Renal cortex interstitium (tissue), 15 donors: ENCODE results near the gene PCDH19. TPM values are rescaled to one million over a fixed set of nuclear protein-coding genes. Genes with fewer than 3 reads are reported as not detected.
A peak's percentile ranks its signal among the peaks of the same experiment; 100 is the strongest.
"Not testable (repeated sequence)": the region's sequence is repeated elsewhere in the genome, so short reads cannot be mapped to it uniquely, and the experiment has no call there.

ENCODE experiments used
- DNase-seq, 11 donors: peaks; one replicate each; pipeline ENCODE4 v3.0.0-alpha.2; 2013; ENCODE audit warnings: low read depth in 9 of 11, low spot score in 4 of 11; ENCODE audit errors: extremely low read depth in 1 of 11
- long read RNA-seq, 16 experiments: transcript quantifications; one replicate each; lab custom pipeline, GENCODE V29; 2026
- polyA plus RNA-seq, 3 donors: library from polyadenylated mRNA; unstranded; fragments of 120-200 nt; gene quantifications; one replicate each; pipeline ENCODE4 v1.2.1, GENCODE V29; 2013; ENCODE audit not compliant: insufficient read length in 3 of 3

The PCDH19 gene, protein sequence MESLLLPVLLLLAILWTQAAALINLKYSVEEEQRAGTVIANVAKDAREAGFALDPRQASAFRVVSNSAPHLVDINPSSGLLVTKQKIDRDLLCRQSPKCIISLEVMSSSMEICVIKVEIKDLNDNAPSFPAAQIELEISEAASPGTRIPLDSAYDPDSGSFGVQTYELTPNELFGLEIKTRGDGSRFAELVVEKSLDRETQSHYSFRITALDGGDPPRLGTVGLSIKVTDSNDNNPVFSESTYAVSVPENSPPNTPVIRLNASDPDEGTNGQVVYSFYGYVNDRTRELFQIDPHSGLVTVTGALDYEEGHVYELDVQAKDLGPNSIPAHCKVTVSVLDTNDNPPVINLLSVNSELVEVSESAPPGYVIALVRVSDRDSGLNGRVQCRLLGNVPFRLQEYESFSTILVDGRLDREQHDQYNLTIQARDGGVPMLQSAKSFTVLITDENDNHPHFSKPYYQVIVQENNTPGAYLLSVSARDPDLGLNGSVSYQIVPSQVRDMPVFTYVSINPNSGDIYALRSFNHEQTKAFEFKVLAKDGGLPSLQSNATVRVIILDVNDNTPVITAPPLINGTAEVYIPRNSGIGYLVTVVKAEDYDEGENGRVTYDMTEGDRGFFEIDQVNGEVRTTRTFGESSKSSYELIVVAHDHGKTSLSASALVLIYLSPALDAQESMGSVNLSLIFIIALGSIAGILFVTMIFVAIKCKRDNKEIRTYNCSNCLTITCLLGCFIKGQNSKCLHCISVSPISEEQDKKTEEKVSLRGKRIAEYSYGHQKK (N-terminal part only)
- 1 to 10 TPM; 2.1 to 3.2 (median 2.8) TPM for polyA plus RNA-seq
- long read RNA-seq, donor 1, result 0 reads
- long read RNA-seq, donor 2, result 0 reads
- long read RNA-seq, donor 3, result 0 reads
- long read RNA-seq, donor 4, full-length matches to known transcripts, result 2 of 2 reads
- long read RNA-seq, donor 4, partial matches to known transcripts, result 0 of 2 reads
- long read RNA-seq, donor 4, other reads (novel, unspliced or antisense), result 0 of 2 reads
- long read RNA-seq, donor 5, result 0 reads
- long read RNA-seq, donor 6, result 0 reads
- long read RNA-seq, donor 7, result 0 reads
- long read RNA-seq, donor 8, result 0 reads
- long read RNA-seq, donor 9, result 0 reads
- long read RNA-seq, donor 10, result 0 reads
- long read RNA-seq, donor 11, result 0 reads
- long read RNA-seq, donor 12, result 0 reads
- long read RNA-seq, donor 13, result 0 reads
- long read RNA-seq, donor 14, result 0 reads
- long read RNA-seq, donor 15, result 0 reads
- long read RNA-seq, donor 16, result 0 reads

DNA sequence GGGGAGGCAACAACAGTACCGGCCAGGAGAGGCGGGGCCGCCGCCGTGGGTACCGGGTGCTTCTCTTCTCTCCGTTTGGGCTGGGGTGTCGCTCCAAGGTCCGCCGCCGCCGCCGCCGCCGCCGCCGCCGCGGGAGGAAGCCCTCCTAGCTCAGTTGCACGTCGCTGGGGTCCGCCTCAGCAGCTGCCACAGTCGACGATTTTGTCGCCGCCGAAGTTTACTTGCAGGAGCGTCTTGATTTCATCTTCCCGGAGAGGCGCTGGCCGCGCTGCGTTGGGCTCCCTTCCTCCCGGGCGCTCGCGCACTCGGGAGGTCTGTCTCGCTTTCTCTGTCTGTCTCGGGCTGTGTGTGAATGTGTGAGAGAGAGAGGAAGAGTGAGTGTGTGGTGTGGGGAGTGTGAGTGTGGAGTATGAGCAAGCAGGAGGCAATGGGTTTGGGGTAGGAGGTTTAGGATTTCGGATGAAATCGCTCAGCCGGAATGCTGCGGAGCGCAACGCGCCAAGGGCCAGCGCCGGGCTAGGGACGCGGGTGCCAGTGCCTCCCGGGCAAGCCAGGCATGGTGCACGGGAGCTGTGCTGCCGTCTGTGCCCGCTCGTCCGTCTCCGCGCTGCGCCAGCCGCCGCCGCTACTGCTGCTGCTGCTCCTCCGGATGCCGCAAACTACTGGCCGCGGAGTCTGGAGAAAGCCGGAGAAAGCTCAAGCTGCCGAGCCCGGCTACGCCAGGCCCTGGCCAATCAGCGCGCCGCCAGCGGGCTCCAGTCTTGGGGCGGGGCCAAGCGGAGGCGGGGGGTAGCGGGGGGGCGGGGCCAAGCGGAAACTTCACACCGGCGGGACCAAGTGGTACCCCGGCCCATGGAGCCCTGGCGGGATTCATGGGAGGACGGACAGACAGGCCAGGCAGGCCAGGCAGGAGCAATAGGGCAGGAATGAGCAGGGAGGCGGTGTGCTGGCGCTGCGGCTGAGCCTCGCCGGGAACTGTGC, at the start of gene PCDH19:
Gene PCDH19 (minus strand): TSS at position 664 of the 981 bp plus-strand sequence. CDS start 1,676 bp downstream, outside the sequence.
- peak in 4 of 11 donors; percentile 46 to 51 (median 47) for DNase-seq

DNA sequence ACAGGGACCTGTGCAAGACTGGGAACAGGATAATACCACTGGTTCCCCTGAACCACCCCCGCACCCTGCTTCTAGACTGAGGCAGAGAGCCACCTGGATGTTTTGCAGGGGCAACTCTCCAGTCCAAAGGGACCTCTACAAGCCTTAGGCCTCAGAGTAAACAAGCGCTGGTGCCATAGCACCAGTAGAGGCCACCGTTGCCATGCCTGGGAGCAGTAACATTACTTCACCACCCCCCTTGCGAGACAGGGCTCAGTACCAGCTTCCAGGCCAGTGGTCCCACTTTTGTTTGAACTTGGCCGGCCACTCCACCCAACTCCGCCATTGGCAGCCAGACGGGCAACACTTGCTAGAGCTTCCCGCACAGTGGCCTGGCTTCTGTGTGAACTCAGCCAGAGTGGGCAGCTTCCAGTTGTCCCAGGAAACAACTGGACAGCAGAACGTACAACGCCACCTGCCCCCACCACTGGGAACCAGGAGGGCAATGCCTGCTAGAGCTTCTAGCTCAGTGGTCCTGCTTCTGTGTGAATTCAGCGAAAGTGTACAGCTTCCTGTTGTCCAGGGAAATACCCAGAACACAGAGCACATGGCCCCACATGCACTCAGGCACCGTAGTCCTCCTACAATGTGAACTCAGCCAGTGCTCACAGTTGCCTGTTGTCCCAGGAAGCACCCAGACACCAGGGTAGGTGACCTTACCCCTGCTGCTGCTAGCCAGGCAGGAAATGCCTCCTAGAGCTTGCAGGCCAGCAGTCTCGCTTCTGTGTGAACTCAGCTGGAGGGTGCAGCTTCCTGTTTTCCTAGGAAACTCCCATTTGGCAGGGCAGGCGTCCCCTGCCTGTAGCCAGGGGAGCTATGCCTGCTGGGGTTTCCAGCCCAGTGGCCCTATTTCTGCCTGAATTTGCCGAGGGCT, 39.9 kb upstream of the PCDH19 start:
- DNase-seq, result peak in 1 of 11 donors; percentile 1

DNA sequence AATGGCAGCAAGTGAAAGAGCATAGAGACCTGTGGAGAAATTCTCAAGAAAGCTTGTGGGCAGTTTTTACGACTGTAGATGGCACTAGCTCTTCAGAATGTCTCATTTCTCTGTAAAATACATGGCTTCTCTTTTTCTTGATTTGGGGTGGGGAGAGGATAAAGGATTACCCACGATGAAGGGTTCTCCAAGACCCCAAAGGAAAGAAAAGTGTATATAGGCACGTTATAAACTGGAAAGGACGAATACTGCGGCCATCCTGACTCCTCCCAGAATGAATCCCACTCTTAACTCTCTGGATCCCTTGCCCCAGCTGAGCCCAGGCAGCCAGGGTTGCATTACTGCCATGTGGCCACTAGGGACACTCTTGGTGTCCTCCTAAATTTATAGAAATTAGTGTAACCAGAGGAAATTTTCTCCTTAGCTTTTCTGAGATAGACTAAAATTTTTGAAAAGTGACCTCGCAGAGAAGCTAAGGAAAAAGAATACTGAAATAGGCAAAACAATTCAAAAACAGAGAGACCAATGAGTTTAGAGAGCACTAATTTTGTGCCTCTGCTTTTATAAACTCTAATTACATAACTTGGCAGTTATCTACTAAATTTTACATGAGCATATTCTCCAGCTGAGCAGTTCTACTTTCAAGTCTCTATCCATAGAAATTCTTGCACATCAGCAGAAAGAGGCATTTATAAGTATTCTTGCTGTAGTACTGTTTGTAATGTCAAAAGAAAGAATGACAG, 37.8 kb upstream of the PCDH19 start:
- peak in 7 of 11 donors; percentile 10 to 32 (median 21) for DNase-seq

DNA sequence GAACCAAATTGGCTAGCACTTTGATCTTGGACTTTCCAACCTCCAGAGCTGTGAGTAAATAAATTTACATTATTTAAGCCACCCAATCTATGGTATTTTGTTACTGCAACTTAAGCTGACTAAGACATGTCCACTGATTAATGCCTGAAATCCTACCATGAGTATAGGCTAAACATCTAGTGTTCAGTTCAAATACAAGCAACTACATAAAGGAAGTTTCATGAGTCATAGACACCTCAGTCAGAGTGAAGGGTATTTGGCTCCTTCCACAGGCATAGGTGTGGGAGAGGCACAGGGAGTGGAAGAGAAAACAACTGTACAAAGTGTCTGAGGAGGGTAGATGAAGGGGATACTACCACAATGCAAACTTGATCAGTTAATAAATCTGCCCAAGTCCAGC, 35.5 kb upstream of the PCDH19 start:
- no peak for DNase-seq

DNA sequence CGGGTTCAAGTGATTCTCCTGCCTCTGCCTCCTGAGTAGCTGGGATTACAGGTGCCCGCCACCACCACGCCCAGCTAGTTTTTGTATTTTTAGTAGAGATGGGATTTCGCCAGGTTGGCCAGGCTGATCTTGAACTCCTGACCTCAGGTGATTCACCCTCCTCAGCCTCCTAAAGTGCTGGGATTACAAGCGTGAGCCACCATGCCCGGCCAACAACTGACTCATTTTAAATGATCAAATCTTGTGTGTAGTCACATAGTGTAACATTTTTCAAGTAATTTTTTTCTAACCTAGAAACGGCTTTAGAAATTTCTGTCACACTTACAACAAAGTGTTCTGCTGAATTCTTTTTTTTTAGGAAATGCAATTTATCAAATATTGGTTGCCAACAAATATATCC, 31.2 kb upstream of the PCDH19 start:
- not testable (repeated sequence) for DNase-seq

DNA sequence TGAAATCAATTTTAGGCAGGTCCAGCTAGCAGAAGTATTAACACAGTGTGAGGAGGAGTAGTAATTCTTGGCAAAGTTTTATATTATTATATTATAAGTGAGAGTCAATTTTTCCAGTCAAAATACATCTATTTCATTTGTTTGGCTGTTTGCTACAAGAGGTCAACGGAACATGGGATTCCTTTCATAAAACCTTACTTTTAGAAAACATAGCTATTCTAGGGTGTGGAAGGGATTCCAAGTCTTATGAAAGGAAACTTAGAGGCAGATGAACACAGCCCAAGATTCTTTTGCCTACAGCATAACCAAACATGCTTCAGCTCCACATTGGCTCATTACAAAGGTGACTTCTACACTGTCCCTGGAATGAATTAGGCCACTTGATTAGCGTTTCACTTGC, 29.9 kb upstream of the PCDH19 start:
- DNase-seq, result no peak

DNA sequence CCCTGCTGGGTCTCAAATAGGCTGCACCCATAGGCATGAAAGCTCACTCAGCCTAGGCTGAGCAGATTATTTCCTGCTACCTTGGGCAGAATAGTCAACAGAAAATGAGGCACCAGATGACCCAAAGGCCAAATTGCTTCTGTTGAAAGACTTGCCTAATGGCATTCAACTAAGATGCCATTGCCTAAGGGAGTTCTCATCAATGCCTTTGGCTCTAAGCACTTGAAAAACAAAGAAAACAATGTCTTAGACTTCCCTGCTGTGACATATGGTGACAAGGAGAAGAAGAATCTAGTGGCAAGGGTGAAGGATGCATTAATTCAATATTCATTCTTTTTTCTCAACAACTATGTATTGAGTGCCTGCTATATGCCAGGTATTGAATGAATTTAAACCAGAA, 25.7 kb upstream of the PCDH19 start:
- no peak for DNase-seq

DNA sequence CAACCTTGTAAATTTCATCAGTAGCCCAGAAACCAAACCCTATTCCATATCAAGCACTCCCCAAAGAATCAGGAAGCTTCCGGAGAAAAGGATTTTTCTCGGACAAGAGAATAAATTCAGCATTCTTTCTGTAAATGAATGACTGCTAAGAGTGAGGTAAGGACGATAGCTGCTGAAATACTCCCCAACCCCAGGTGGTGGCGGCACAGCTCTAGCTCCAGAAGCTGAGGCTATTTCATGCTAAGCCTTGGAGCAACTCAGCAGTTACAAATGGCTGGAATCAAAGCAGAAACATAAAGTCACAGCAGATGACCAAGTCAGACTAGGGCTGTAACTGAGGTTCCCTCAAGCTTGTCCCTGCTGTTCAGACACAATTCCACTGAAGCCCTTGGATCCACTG, 13.9 kb upstream of the PCDH19 start:
- DNase-seq, result no peak

DNA sequence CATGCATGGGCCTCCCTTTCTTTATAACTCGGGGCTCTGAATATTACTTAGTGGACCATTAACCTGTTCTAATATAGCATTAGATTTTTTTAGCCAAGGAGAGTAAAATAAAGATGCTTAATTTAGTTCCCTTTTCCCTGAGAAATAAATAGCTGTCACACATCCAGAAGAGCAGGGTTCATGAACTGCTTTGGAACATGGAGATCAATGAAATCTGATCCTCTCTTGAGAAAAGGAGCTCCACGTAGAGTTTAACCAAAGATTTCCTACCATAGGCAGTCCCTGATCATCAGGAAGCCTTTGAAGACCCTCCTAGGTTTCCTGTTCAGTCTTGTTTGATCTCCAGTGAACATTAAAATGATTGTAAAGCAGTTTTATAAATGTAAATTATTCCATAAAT, 8.5 kb upstream of the PCDH19 start:
- DNase-seq, result no peak

DNA sequence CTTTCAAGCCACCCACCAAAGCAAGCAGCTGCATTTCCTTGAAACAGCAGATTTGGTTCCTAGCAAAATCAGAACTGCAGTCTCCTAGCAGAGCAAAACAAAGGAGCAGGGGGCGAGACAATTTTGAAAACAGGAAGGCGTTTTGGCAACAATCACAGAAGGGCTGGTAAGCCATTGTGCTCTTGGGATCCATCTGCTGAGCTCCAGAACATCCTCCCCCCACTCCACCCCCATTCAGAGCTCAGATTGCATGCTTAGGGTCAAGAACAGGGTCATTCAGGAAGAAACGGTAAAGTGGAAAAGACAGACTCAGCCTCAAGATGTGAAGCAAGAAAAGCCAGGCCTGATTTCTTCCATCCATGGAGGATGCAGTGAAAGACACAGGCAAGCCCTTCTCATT, 7.6 kb upstream of the PCDH19 start:
- DNase-seq, result no peak

DNA sequence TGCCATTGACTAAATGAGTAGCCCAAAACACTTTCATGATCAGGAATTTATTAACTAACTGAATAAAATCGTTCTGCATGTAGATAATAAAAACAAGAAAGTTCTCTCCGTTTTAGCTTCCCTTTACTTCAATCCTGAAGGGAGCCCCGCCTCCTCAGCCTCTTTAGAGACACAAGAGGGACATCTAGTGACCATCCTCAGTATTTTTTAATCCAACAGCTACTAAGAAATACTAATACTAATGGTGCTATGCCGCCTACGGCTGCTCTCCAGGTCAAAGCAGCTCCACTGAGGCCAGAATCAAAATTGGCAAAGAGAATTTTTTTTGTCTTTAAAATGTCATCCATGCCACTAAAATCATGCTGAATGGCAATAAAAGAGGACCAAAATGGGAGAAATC, 3.2 kb upstream of the PCDH19 start:
- DNase-seq, result peak in 1 of 11 donors; percentile 63

DNA sequence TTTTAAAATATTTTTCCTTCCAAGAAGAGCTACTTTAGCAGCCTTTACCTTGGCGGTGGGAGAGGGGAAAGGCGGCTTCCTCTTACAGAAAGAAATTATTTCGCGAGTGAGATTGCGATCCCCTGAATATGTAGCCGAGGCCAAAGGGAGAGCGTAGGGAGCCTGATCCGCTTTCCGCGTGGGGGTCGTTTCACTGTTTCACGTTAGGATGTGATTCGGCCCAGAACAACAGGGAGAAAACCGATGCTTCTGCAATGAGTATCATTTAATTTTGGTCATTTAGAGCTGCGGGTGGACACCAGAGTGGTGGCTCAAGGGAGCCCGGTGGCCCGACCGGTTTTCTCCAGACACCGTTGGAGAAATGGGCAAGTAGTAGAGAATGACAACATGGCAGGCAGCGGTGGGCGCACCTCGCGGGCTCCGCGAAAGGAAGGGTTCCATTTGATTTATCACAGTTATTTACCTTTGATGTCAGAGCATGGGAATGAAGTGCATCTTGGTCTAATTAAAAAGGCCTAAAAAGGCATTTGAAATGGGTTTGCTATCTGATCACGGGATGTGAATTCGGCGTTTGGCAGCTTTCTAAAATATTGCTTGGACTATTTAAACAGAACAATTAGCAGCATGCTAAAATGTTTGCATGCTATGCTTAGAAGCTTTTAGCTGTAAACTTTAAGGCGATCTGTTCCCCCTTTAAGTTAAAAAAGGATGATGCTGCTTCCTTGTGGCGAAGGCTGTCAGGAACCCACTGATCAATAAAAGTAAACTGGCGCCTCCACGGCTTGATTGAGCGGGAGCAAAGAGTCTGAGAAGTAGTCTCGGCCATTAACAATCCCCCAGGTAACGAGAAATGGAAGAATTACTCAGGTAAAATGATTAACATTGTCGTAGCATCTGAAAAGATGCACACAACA, 2.0 kb upstream of the PCDH19 start:
- DNase-seq, result no peak

DNA sequence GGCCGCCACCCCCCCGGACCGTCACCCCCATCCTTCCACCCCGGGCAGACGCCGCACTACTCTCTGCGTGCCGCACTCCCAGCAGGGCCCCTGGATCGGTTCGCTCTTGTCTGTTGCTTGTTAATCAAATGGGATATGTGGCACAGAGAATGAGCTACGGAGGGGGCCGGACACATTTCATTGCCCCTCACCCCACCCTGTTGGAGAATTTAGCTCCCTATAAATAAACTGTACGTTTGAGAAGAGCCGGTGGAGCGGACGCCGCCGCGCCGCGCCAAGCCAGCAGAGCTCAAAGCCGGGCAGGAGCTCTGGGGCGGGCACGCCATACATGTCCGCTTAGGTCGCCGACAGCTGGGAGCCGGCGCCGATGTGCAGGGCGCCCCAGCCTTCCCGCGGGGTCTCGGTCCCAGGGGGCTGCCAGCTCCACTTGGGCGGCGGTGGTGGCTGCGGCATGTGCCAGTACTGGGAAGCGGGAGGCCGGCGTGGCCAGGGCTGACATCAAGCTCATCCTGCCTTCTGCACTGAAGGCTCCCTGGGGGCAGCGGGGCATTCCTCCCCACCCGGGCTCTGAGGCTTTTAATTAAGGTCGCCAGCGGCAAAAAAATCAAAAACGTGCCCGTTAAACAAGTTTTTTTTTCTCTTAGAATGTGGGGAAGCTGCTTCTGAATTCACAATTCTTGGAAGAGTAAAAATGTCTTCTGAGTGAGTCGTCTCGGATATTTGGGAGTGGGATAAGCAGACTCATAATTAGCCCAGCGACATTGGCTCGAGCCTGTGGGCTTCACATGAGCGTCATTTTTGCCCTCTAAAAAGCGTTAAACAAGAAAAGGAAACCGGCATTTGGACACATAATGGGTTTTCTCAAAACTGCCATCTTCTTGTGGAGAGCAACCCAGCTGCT, 1.1 kb upstream of the PCDH19 start:
- no peak for DNase-seq

DNA sequence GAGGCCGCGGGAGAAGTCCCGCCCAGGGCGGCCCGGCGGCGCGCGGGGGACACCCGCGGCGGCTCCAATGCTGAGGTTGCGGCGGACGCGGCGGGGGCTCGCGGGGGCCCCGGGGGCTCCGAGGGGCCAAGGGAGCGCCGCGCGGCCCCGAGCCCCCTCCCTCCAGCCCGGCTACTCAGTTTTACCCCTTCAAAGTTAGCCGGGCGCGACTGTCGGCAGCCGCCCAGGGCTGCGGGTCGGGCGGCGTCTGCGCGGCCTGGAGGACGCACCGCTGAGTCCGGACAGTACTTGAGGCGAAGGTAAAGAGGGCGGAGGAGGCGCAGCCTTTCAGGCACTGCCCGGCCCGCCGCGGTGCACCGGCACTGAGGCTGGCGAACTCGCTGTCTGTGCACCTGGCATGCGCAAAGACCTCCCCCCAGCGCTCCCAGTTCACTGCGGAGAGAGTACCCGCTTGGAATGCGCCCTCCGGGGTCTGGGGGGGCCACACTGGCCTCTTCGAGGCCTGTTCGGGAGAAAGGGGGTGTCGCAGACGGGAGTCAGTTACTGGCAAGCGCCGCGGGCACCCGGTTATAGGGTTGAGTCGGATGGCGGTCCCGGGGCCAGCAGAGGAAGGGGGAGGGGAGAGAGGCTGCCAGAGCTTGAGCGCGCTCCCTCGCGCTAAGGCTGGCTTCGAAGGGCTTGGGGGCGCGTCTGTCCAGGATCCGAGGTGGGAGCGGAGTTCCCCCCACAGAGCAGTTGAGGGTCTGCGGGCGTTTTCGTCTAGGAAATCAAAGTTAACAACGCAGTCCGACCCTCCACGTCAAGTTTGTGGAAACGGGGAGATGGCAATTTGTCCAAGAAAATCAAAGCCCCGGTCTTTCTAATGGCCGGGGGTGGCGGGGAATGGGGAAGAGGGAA, 1.1 kb downstream of the PCDH19 start:
- no peak for DNase-seq
